HepG2 (cell line): ENCODE measurements around the gene ZNF26.

Experiments used
- CHD2 ChIP-seq: IDR thresholded peaks from 2 replicates; pipeline ENCODE4 v1.6.1; 2011; ENCODE audit warnings: low read depth, low read length, improper control_type of control experiment
- EP300 ChIP-seq, 3 experiments: sonication (generic) in 1 of 3; formaldehyde crosslinking in 1 of 3; IDR thresholded peaks; 2 replicates each; pipeline versions ENCODE4 v1.5.1 to v1.6.1; 2011 to 2020; ENCODE audit warnings: low read depth in 2 of 3, low read length in 2 of 3, borderline replicate concordance in 1 of 3, improper control_type of control experiment in 1 of 3, mild to moderate bottlenecking in 1 of 3, missing genetic modification reagents in 1 of 3, moderate library complexity in 1 of 3
- GABPB1 ChIP-seq: IDR thresholded peaks from 2 replicates; pipeline ENCODE4 v1.6.1; 2016; ENCODE audit warnings: mild to moderate bottlenecking, missing genetic modification reagents, moderate library complexity, missing compliant biosample characterization
- MYC ChIP-seq: sonication (generic); formaldehyde crosslinking; IDR thresholded peaks from 2 replicates; pipeline ENCODE4 v1.9.0; 2021; ENCODE audit warnings: missing genetic modification reagents, borderline replicate concordance
- POLR2A ChIP-seq, 2 experiments: IDR thresholded peaks; 2 replicates each; pipeline ENCODE4 v1.6.1; 2011; ENCODE audit warnings: low read depth in 2 of 2, low read length in 2 of 2, mild to moderate bottlenecking in 1 of 2, moderate library complexity in 1 of 2; ENCODE audit not compliant: insufficient read depth in 1 of 2
- SALL1 ChIP-seq: sonication (generic); formaldehyde crosslinking; IDR thresholded peaks from 2 replicates; pipeline ENCODE4 v1.8.0; 2022; ENCODE audit warnings: mild to moderate bottlenecking, missing genetic modification reagents
- SRSF1 ChIP-seq: fragments of 200-400 bp; formaldehyde crosslinking; optimal IDR thresholded peaks from 2 replicates; pipeline ENCODE3; 2017; ENCODE audit warnings: mild to moderate bottlenecking, low read depth, low read length, moderate library complexity
- ZFP36 ChIP-seq: fragments of 150-350 bp; IDR thresholded peaks from 2 replicates; pipeline ENCODE4 v1.6.1; 2018; ENCODE audit warnings: borderline replicate concordance, low read length, low read depth; ENCODE audit not compliant: partially characterized antibody
- TF ChIP-seq, protein P1 (sequence below): sonication (generic); formaldehyde crosslinking; IDR thresholded peaks from 2 replicates; pipeline ENCODE4 v1.5.0; 2020; ENCODE audit warnings: mild to moderate bottlenecking, missing genetic modification reagents, moderate library complexity
- TF ChIP-seq, protein P2 (sequence below): sonication (generic); formaldehyde crosslinking; IDR thresholded peaks from 2 replicates; pipeline ENCODE4 v1.9.0; 2021; ENCODE audit warnings: missing genetic modification reagents, mild to moderate bottlenecking, borderline replicate concordance

GRCh38 chr12:132986001-132986884, at the start of gene ZNF26:
- TF ChIP-seq ZFP36 (no peak), GABPB1 (CRISPR knock-in tag) (peak; percentile 100), CHD2 (peak; percentile 26; the same call in 1 of the 2 replicates), MYC (CRISPR knock-in tag) (peak; percentile 96), SRSF1 (peak; percentile 46), SALL1 (CRISPR knock-in tag) (peak; percentile 85), POLR2A (IDR thresholded peaks at IDR 0.05; ENCODE audit: insufficient read depth in 1 of 2, low read depth in 2 of 2, low read length in 2 of 2) (peak; percentile 85 to 89), EP300 (IDR thresholded peaks at IDR 0.05; ENCODE audit: low read depth in 2 of 2, low read length in 2 of 2) (0 out of 4 replicates have a peak, but pooled peaks of 1 of the 2 experiments have one; percentile 57), EP300 (CRISPR knock-in tag; IDR thresholded peaks at IDR 0.05; ENCODE audit: borderline replicate concordance) (peak; percentile 23; the same call in 1 of the 2 replicates)
- TF ChIP-seq, protein P1, sequence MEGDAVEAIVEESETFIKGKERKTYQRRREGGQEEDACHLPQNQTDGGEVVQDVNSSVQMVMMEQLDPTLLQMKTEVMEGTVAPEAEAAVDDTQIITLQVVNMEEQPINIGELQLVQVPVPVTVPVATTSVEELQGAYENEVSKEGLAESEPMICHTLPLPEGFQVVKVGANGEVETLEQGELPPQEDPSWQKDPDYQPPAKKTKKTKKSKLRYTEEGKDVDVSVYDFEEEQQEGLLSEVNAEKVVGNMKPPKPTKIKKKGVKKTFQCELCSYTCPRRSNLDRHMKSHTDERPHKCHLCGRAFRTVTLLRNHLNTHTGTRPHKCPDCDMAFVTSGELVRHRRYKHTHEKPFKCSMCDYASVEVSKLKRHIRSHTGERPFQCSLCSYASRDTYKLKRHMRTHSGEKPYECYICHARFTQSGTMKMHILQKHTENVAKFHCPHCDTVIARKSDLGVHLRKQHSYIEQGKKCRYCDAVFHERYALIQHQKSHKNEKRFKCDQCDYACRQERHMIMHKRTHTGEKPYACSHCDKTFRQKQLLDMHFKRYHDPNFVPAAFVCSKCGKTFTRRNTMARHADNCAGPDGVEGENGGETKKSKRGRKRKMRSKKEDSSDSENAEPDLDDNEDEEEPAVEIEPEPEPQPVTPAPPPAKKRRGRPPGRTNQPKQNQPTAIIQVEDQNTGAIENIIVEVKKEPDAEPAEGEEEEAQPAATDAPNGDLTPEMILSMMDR (CRISPR knock-in tag) = peak; percentile 35; the same call in 1 of the 2 replicates
- TF ChIP-seq, protein P2, sequence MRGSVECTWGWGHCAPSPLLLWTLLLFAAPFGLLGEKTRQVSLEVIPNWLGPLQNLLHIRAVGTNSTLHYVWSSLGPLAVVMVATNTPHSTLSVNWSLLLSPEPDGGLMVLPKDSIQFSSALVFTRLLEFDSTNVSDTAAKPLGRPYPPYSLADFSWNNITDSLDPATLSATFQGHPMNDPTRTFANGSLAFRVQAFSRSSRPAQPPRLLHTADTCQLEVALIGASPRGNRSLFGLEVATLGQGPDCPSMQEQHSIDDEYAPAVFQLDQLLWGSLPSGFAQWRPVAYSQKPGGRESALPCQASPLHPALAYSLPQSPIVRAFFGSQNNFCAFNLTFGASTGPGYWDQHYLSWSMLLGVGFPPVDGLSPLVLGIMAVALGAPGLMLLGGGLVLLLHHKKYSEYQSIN (CRISPR knock-in tag) = no peak
